Ishikawa (cell line): ENCODE results near the gene SLC31A2.

ENCODE experiments used
- CEBPB ChIP-seq: IDR thresholded peaks from 2 replicates; pipeline ENCODE4 v1.6.1; 2012
- CREB1 ChIP-seq: IDR thresholded peaks from 2 replicates; pipeline ENCODE4 v1.6.1; 2012; ENCODE audit warnings: low read depth
- EGR1 ChIP-seq: IDR thresholded peaks from 2 replicates; pipeline ENCODE4 v1.6.1; 2012
- EP300 ChIP-seq: IDR thresholded peaks from 2 replicates; pipeline ENCODE4 v1.6.1; 2012; ENCODE audit warnings: borderline replicate concordance
- FOXM1 ChIP-seq: IDR thresholded peaks from 2 replicates; pipeline ENCODE4 v1.6.1; 2012; ENCODE audit warnings: low read depth, borderline replicate concordance
- NFIC ChIP-seq: IDR thresholded peaks from 2 replicates; pipeline ENCODE4 v1.6.1; 2012
- RAD21 ChIP-seq: IDR thresholded peaks from 2 replicates; pipeline ENCODE4 v1.6.1; 2012; ENCODE audit warnings: low read depth
- REST ChIP-seq: IDR thresholded peaks from 2 replicates; pipeline ENCODE4 v1.6.1; 2012; ENCODE audit warnings: low read depth, mild to moderate bottlenecking
- TAF1 ChIP-seq: IDR thresholded peaks from 2 replicates; pipeline ENCODE4 v1.6.1; 2012; ENCODE audit warnings: low read depth, mild to moderate bottlenecking
- TCF12 ChIP-seq: IDR thresholded peaks from 2 replicates; pipeline ENCODE4 v1.6.1; 2012; ENCODE audit warnings: low read depth
- TEAD4 ChIP-seq: IDR thresholded peaks from 2 replicates; pipeline ENCODE4 v1.6.1; 2012
- USF1 ChIP-seq: IDR thresholded peaks from 2 replicates; pipeline ENCODE4 v1.6.1; 2012
- YY1 ChIP-seq: IDR thresholded peaks from 2 replicates; pipeline ENCODE4 v1.6.1; 2012; ENCODE audit warnings: low read depth
- ZBTB7A ChIP-seq: IDR thresholded peaks from 2 replicates; pipeline ENCODE4 v1.6.1; 2012; ENCODE audit warnings: low read depth
- TF ChIP-seq, protein P1 (sequence below): IDR thresholded peaks from 2 replicates; pipeline ENCODE4 v1.6.1; 2012

Gene SLC31A2

DNA sequence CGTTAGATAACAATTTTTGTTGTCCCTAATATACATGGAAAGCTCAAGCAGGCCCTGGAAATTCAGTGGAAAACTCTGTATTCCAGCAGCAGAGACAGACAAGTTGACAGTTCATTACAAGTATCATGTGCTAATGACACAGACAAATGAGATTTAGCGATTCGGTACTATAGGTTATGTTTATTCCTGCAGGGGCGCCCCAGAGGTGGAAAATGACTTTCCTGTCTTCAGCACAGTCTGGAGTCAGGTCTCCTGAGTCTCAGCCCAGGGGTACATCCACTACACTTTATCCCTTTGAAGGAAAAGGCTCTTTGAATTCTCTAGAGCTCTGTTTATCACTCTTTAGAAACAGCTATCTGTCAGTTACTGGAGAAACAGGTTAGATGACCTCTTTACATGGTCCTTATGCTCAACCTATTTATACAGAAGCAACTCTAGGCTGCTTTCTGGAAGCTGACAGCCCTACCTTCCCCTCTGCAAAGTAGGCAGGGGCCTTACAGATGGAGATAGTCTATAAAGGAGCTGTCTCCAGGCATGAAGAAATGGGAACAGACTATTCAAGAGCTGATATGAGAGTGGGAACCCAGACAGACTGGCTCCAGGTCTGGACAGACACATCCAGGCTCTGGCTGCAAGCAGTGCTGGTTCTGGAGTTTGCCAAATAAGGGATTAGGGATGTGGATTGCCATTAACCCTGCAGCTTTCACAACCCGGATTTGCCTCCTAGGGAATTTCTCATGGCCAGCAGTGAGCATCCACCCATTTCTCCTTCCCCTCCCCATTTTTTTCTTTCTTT is 7.2 kb upstream of the SLC31A2 start:
- TF ChIP-seq EGR1: no peak
- no peak for TF ChIP-seq FOXM1
- no peak for TF ChIP-seq EP300
- TF ChIP-seq ZBTB7A: no peak
- TF ChIP-seq NFIC: no peak
- no peak for TF ChIP-seq REST
- no peak for TF ChIP-seq TCF12
- TF ChIP-seq RAD21: no peak
- TF ChIP-seq, protein P1, sequence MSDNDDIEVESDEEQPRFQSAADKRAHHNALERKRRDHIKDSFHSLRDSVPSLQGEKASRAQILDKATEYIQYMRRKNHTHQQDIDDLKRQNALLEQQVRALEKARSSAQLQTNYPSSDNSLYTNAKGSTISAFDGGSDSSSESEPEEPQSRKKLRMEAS: no peak
- TF ChIP-seq YY1: no peak
- no peak for TF ChIP-seq TAF1
- TF ChIP-seq USF1: no peak
- TF ChIP-seq CEBPB: no peak
- TF ChIP-seq TEAD4: no peak
- no peak for TF ChIP-seq CREB1

DNA sequence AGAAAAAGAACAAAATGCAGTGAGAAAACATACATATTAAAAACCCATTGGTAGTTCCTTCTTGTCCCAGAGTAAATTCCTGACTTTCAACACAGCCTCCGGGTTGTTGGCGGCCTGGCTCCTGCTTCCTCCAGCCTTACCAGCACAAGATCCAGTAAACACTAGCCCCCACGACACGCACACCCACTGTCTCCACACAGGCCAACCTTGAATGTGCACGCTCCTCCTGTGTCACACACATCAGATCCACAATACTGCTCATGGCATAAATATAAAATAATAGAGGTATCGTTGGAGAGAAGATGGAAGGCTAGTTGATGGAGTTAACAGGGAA is 2.5 kb upstream of the SLC31A2 start:
- TF ChIP-seq, protein P1: no peak
- no peak for TF ChIP-seq RAD21
- TF ChIP-seq YY1: no peak
- TF ChIP-seq FOXM1: no peak
- TF ChIP-seq REST: no peak
- TF ChIP-seq TAF1: no peak
- TF ChIP-seq EP300: no peak
- TF ChIP-seq CREB1: no peak
- TF ChIP-seq NFIC: no peak
- TF ChIP-seq USF1: no peak
- no peak for TF ChIP-seq TEAD4
- no peak for TF ChIP-seq TCF12
- no peak for TF ChIP-seq CEBPB
- TF ChIP-seq ZBTB7A: no peak
- no peak for TF ChIP-seq EGR1

DNA sequence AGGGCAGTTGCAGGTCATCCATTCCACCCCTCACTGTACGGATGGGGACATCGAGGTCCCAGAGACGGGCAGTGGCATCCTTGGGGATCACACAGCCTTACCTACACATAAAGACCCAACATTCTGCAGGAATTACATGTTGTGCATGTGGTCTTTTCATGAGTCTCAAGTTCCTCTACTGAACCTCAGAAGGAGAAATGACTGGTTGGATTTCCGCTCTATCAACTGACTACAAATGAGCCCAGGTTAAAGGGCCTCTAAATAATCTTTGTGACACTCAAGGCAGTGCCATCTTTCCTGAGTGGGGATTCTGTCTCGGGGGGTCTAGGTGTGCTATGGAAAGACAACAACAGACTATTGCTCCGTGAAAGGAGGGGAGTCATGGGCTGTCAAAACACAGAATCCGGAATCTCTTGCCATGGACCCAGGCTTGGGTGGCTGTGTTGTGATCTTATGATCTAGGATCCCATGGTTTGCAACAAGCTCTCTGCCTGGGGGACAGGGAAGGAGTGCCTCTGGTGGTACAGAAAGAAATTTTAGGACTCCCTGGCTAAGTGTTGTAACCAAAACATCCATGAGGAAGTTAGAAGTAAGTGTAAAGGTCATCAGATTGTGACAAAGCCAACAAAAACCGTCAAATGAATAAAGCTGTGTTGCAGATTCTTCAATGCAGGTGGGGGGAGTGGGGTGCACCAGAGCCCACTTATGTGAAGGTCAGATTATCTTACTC is 1.9 kb upstream of the SLC31A2 start:
- TF ChIP-seq CREB1 (no peak), TAF1 (no peak), ZBTB7A (no peak), NFIC (no peak), RAD21 (no peak), CEBPB (no peak), TEAD4 (no peak), EGR1 (no peak), TCF12 (no peak), USF1 (no peak)
- TF ChIP-seq, protein P1: no peak

GRCh38 chr9:113151696-113152630 is 1.2 kb downstream of the SLC31A2 start:
- TF ChIP-seq TCF12: no peak
- TF ChIP-seq REST: no peak
- TF ChIP-seq NFIC: no peak
- no peak for TF ChIP-seq CREB1
- no peak for TF ChIP-seq TEAD4
- no peak for TF ChIP-seq TAF1
